ENCODE measurements around the gene SYCP2. TPM values are rescaled to one million over a fixed set of nuclear protein-coding genes. Genes with fewer than 3 reads are reported as not detected.

The SYCP2 gene, protein sequence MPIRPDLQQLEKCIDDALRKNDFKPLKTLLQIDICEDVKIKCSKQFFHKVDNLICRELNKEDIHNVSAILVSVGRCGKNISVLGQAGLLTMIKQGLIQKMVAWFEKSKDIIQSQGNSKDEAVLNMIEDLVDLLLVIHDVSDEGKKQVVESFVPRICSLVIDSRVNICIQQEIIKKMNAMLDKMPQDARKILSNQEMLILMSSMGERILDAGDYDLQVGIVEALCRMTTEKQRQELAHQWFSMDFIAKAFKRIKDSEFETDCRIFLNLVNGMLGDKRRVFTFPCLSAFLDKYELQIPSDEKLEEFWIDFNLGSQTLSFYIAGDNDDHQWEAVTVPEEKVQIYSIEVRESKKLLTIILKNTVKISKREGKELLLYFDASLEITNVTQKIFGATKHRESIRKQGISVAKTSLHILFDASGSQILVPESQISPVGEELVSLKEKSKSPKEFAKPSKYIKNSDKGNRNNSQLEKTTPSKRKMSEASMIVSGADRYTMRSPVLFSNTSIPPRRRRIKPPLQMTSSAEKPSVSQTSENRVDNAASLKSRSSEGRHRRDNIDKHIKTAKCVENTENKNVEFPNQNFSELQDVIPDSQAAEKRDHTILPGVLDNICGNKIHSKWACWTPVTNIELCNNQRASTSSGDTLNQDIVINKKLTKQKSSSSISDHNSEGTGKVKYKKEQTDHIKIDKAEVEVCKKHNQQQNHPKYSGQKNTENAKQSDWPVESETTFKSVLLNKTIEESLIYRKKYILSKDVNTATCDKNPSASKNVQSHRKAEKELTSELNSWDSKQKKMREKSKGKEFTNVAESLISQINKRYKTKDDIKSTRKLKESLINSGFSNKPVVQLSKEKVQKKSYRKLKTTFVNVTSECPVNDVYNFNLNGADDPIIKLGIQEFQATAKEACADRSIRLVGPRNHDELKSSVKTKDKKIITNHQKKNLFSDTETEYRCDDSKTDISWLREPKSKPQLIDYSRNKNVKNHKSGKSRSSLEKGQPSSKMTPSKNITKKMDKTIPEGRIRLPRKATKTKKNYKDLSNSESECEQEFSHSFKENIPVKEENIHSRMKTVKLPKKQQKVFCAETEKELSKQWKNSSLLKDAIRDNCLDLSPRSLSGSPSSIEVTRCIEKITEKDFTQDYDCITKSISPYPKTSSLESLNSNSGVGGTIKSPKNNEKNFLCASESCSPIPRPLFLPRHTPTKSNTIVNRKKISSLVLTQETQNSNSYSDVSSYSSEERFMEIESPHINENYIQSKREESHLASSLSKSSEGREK (N-terminal part only)
- total RNA-seq (2021) (0.37 and 0.88 TPM in 2 replicates), Bru-seq, nascent RNA (percentile 34 among the genes with signal in this experiment), BruChase-seq, experiment 1, labeled RNA remaining after a 2-hour chase (percentile 40 among the genes with signal in this experiment), BruChase-seq, experiment 2, labeled RNA remaining after a 6-hour chase (percentile 38 among the genes with signal in this experiment)
- long read RNA-seq, partial matches to known transcripts, result 1 of 1 reads
- long read RNA-seq, other reads (novel, unspliced or antisense), result 0 of 1 reads

DNA sequence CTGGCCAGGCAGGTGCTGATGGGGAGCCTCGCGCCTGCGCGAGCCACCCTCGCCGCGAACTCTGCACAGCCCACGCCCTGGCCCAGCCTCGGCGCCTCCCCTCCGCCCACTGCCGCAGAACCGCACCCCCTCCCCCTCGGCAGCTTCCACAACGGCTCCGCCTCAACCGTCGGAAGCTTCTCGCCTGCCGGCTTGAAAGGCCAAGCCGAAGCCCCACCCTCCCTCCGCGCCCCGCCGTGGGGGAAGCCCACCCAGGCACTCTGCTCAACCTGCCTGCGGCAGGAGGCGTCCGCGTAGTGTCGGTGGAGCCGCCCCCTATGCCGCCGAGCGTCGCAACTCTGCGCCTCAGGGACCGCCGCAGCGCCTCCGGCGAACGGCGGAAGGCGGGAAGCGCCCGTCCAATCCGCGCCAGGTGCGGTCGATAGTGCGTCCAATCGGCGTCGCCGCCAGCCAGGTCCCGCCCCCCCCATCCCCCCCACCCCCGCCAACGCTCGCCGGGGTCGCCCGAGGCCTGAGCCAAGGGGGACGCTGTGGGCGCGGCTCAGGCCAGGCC is at the start of gene SYCP2:
TSS of gene SYCP2 (minus strand) at position 342 of the 553 bp plus-strand sequence. CDS start 11,224 bp downstream, outside the sequence.
- intact Hi-C loops (cut with micrococcal nuclease; ENCODE audit: unreplicated experiment), result no loop called here
- no peak within 1 kb of the TSS for H3K4me3 ChIP-seq (ENCODE audit: low read depth, low read length, poor library complexity, severe bottlenecking)
- H3K4me1 ChIP-seq (ENCODE audit: insufficient read depth, low read length, poor library complexity, severe bottlenecking), result peaks cover 10% of the 10 kb centered on the region
- TF ChIP-seq, protein P1, sequence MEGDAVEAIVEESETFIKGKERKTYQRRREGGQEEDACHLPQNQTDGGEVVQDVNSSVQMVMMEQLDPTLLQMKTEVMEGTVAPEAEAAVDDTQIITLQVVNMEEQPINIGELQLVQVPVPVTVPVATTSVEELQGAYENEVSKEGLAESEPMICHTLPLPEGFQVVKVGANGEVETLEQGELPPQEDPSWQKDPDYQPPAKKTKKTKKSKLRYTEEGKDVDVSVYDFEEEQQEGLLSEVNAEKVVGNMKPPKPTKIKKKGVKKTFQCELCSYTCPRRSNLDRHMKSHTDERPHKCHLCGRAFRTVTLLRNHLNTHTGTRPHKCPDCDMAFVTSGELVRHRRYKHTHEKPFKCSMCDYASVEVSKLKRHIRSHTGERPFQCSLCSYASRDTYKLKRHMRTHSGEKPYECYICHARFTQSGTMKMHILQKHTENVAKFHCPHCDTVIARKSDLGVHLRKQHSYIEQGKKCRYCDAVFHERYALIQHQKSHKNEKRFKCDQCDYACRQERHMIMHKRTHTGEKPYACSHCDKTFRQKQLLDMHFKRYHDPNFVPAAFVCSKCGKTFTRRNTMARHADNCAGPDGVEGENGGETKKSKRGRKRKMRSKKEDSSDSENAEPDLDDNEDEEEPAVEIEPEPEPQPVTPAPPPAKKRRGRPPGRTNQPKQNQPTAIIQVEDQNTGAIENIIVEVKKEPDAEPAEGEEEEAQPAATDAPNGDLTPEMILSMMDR (conservative IDR thresholded peaks at IDR 0.05; ENCODE audit: low read depth, low read length), result no peak
- TF ChIP-seq EZH2 (IDR thresholded peaks at IDR 0.05; ENCODE audit: borderline replicate concordance, low read depth, low read length, poor library complexity, severe bottlenecking), result no peak
- BruUV-seq (replicated peaks), result no TSS peak
- ChIA-PET POLR2A (ENCODE audit: low non-redundant PET) (no interaction called here), CTCF (interaction anchor here (0.5 kb wide), 1 partner anchor 177 kb away, joined by 7 read pairs; no protein-coding TSS in a partner anchor)
- DNase-seq (ENCODE audit: low spot score), result no peak
- H3K9me3 ChIP-seq (ENCODE audit: low read depth, low read length, poor library complexity, severe bottlenecking), result no peaks in the 10 kb centered on the region
- no peaks in the 10 kb centered on the region for H3K36me3 ChIP-seq (ENCODE audit: insufficient read depth, low read length, poor library complexity, severe bottlenecking)
- no peak within 1 kb of the TSS for H3K27ac ChIP-seq (ENCODE audit: low read depth, low read length, poor library complexity, severe bottlenecking)
- no peaks in the 10 kb centered on the region for H3K27me3 ChIP-seq (replicated peaks; ENCODE audit: insufficient read depth, low read depth, low read length, poor library complexity)

DNA sequence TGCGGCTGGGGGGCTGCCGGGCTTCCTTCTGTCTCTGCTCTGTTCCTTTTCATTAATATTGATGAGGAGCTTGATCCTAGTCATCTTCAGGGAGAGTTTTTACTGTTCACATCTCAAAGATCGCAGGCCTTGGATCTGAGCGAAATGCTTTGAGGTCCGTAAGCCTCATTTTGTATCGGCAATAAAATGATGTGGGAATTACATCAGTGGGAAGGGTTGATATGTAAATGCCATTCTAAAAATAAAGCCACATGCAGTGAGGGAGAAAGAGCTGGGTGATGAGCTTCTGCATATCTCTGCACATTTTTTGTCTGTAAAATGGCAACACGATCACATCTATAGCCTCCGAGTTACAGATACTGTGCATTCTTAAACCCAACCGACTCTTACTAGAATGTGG is 49.6 kb upstream of the SYCP2 start:
- TF ChIP-seq EZH2 (IDR thresholded peaks at IDR 0.05; ENCODE audit: borderline replicate concordance, low read depth, low read length, poor library complexity, severe bottlenecking), result no peak
- TF ChIP-seq, protein P1 (conservative IDR thresholded peaks at IDR 0.05; ENCODE audit: low read depth, low read length), result no peak
- ChIA-PET CTCF (no interaction called here), POLR2A (ENCODE audit: low non-redundant PET) (no interaction called here)
- Histone ChIP-seq H3K27ac (ENCODE audit: low read depth, low read length, poor library complexity, severe bottlenecking) (no peak overlapping the region), H3K9me3 (ENCODE audit: low read depth, low read length, poor library complexity, severe bottlenecking) (no peaks in the 10 kb centered on the region), H3K27me3 (replicated peaks; ENCODE audit: insufficient read depth, low read depth, low read length, poor library complexity) (no peaks in the 10 kb centered on the region), H3K4me1 (ENCODE audit: insufficient read depth, low read length, poor library complexity, severe bottlenecking) (no peaks in the 10 kb centered on the region), H3K4me3 (ENCODE audit: low read depth, low read length, poor library complexity, severe bottlenecking) (no peak overlapping the region), H3K36me3 (ENCODE audit: insufficient read depth, low read length, poor library complexity, severe bottlenecking) (no peaks in the 10 kb centered on the region)
- BruUV-seq (replicated peaks), result no TSS peak
- DNase-seq (ENCODE audit: low spot score), result no peak
- intact Hi-C loops (cut with micrococcal nuclease; ENCODE audit: unreplicated experiment), result no loop called here

Data from A673 (cell line).